NT2/D1 (cell line): ENCODE data around the gene AKAP6.

Experiments
- DNase-seq: peaks from one replicate; pipeline ENCODE4 v3.0.0-alpha.2; 2011; ENCODE audit warnings: low read depth, low spot score
- H3K27me3 ChIP-seq: 2 replicates; pipeline ENCODE4 v1.6.0; 2011; ENCODE audit warnings: mild to moderate bottlenecking; ENCODE audit not compliant: insufficient read length, insufficient read depth
- H3K36me3 ChIP-seq: 2 replicates; pipeline ENCODE4 v1.6.1; 2011; ENCODE audit warnings: mild to moderate bottlenecking, low read length, mixed read lengths; ENCODE audit not compliant: insufficient read depth, insufficient read length
- H3K4me1 ChIP-seq: 2 replicates; pipeline ENCODE4 v1.5.1; 2011; ENCODE audit not compliant: insufficient read depth, insufficient read length
- H3K4me3 ChIP-seq: 2 replicates; pipeline ENCODE4 v1.5.1; 2011; ENCODE audit warnings: low read depth; ENCODE audit not compliant: insufficient read length
- H3K9ac ChIP-seq: 2 replicates; pipeline ENCODE4 v1.6.0; 2011; ENCODE audit warnings: low read depth; ENCODE audit not compliant: insufficient read length
- H3K9me3 ChIP-seq: 2 replicates; pipeline ENCODE4 v1.5.1; 2011; ENCODE audit warnings: mild to moderate bottlenecking, low read length; ENCODE audit not compliant: insufficient read depth
- SUZ12 ChIP-seq: IDR thresholded peaks from 2 replicates; pipeline ENCODE4 v1.6.1; 2011; ENCODE audit not compliant: insufficient read length, insufficient read depth; ENCODE audit errors: extremely low read depth
- YY1 ChIP-seq: IDR thresholded peaks from 2 replicates; pipeline ENCODE4 v1.6.1; 2011; ENCODE audit not compliant: insufficient read length, insufficient read depth
- ZNF274 ChIP-seq: IDR thresholded peaks from 2 replicates; pipeline ENCODE4 v1.6.1; 2011; ENCODE audit warnings: mild to moderate bottlenecking, low read depth, low read length

Gene AKAP6

GRCh38 chr14:32508281-32508680, 179.2 kb downstream of the AKAP6 start:
- Histone ChIP-seq H3K4me1 (no peaks in the 10 kb centered on the region), H3K4me3 (no peak overlapping the region), H3K9me3 (no peaks in the 10 kb centered on the region), H3K27me3 (no peaks in the 10 kb centered on the region), H3K36me3 (no peaks in the 10 kb centered on the region), H3K9ac (no peak overlapping the region)
- TF ChIP-seq ZNF274 (no peak), SUZ12 (no peak), YY1 (no peak)
- DNase-seq, result no peak

DNA sequence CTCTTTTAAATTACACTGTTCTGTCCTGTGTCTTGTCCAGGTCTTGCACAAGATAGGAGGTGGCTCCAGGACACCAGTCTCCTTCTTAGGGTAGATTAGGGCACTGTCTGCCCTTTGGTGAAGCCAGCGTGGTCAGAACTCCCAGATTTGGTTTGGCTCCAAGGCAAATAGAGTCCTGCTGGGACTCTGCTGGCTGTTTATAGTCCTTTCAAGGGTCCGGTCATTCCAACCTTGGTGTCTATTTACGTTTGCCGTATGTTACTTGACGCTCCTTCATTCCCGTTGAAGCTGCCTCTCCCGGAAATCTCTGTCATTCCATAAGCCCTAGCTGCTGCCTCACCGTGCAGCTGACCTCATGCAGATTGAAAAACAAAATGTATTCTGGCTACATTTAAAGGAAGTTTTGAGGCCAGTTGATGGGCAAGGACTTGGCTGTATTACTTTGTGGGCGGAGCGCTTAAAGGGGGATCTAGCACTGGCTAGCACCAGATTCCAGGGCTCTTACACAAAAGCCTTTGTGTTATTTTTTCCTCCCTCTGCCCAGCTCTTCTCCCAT, 180.6 kb downstream of the AKAP6 start:
- Histone ChIP-seq H3K9ac (no peak overlapping the region), H3K27me3 (no peaks in the 10 kb centered on the region), H3K4me1 (no peaks in the 10 kb centered on the region), H3K4me3 (no peak overlapping the region), H3K9me3 (no peaks in the 10 kb centered on the region), H3K36me3 (no peaks in the 10 kb centered on the region)
- no peak for DNase-seq
- TF ChIP-seq ZNF274, result no peak
- TF ChIP-seq SUZ12, result no peak

DNA sequence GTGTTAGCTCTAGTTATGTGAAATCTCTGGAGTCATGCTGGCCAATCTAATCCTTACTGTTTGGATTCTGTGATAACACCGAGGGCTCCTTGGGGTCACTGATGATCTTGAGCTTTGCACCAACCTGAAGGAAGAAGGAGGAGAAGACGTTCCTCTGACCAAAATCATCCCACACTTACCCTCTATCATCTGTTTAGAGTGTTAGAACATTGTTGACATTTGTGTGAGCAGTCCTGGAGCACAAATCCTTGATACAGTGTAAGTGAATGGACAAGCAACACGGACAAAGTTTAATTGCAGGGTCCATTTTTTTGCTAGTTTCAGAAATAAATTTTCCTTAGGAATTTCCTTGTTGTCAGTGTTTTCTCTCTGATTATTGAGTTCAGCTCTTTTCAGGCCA, 181.7 kb downstream of the AKAP6 start:
- Histone ChIP-seq H3K36me3 (no peaks in the 10 kb centered on the region), H3K9ac (no peak overlapping the region), H3K9me3 (no peaks in the 10 kb centered on the region), H3K27me3 (no peaks in the 10 kb centered on the region), H3K4me1 (no peaks in the 10 kb centered on the region), H3K4me3 (no peak overlapping the region)
- no peak for TF ChIP-seq ZNF274
- no peak for TF ChIP-seq SUZ12
- TF ChIP-seq YY1, result no peak
- DNase-seq, result no peak

GRCh38 chr14:32512348-32512747, 183.2 kb downstream of the AKAP6 start:
- Histone ChIP-seq H3K9me3 (peaks cover 4% of the 10 kb centered on the region; the same call in 1 of the 2 replicates), H3K36me3 (no peaks in the 10 kb centered on the region), H3K9ac (no peak overlapping the region), H3K27me3 (no peaks in the 10 kb centered on the region), H3K4me1 (no peaks in the 10 kb centered on the region), H3K4me3 (no peak overlapping the region)
- no peak for TF ChIP-seq YY1
- TF ChIP-seq ZNF274, result no peak
- no peak for TF ChIP-seq SUZ12
- DNase-seq, result no peak

DNA sequence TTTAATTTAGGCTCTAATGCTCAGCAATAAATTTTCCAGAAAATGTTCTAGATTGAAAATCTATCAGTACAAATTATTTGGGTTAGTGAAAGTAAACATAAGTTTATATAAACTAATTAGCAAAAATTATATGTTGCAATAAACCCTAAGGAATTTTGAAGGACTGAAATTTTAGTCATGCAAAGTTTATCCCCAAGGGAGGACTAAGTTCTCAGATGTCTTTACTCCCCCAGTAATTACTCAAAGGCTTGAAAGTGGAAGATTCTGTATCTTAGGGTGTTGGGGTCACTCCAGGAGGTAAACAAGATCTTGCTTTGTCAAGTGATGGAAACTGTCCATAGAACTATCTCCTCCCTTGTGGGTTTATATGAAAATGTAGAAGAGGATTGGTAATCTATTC, 183.7 kb downstream of the AKAP6 start:
- Histone ChIP-seq H3K9me3 (peaks cover 8% of the 10 kb centered on the region; the same call in 1 of the 2 replicates), H3K9ac (no peak overlapping the region), H3K36me3 (no peaks in the 10 kb centered on the region), H3K4me3 (no peak overlapping the region), H3K27me3 (no peaks in the 10 kb centered on the region), H3K4me1 (no peaks in the 10 kb centered on the region)
- TF ChIP-seq YY1 (no peak), SUZ12 (no peak), ZNF274 (no peak)
- no peak for DNase-seq

DNA sequence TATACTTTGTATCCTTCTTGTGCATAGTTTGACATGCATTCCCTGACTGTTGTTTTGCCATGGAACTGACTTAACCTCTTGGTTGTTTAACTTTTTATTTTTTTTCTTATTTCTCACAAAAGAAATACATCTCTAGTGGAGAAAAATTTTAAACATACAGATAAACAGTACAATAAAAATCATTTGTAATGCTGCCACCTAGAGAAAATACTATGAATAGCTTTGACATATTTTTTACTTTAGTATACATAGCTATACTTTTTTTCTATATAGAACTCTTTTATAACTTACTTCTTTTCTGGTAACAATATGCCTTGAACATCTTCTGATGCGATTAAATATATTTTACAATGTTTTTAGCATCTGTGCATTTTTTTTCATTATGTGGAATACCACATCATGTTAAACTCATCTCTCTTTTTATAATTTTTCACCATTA, 184.5 kb downstream of the AKAP6 start:
- H3K4me3 ChIP-seq, result no peak overlapping the region
- TF ChIP-seq SUZ12 (no peak), YY1 (no peak), ZNF274 (no peak)
- H3K4me1 ChIP-seq, result no peaks in the 10 kb centered on the region

DNA sequence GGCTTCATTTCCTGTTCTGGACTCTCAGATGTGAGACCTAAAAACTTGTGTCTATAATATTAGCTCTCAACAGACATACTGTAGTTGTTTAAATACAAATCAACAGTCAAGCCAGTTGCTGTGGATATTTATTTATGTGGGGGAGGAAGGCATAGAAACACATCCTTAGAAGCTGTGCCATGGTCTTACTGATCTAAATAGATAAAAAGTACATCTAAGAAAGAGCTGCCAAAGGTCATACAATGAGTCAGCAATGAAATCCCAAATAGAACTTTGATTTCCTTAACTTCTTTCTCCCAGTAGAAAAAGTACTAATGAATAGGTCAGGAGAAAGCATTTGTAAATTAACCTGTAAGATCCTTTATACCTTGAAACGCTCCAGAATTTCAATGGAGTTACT, 185.1 kb downstream of the AKAP6 start:
- peaks cover 9% of the 10 kb centered on the region; the same call in 1 of the 2 replicates for H3K9me3 ChIP-seq

More for the DNA sequence above, 184.5 kb downstream of the AKAP6 start:
- Histone ChIP-seq H3K9me3 (peaks cover 9% of the 10 kb centered on the region; the same call in 1 of the 2 replicates), H3K36me3 (no peaks in the 10 kb centered on the region), H3K9ac (no peak overlapping the region), H3K27me3 (no peaks in the 10 kb centered on the region)
- DNase-seq, result no peak

More for the DNA sequence above, 185.1 kb downstream of the AKAP6 start:
- no peak overlapping the region for H3K9ac ChIP-seq
- no peaks in the 10 kb centered on the region for H3K4me1 ChIP-seq
- no peaks in the 10 kb centered on the region for H3K27me3 ChIP-seq
- no peaks in the 10 kb centered on the region for H3K36me3 ChIP-seq
- no peak for DNase-seq
- no peak overlapping the region for H3K4me3 ChIP-seq
- TF ChIP-seq ZNF274, result no peak
- no peak for TF ChIP-seq SUZ12
- no peak for TF ChIP-seq YY1
